NCI-H2029 (cell line): ENCODE results near the gene EFCAB8.
"Not testable (repeated sequence)": the region's sequence is repeated elsewhere in the genome, so short reads cannot be mapped to it uniquely, and the experiment has no call there.

Experiments used
- DNase-seq: peaks from one replicate; lab custom pipeline; 2025; lab: John Stamatoyannopoulos, UW

Gene EFCAB8

DNA sequence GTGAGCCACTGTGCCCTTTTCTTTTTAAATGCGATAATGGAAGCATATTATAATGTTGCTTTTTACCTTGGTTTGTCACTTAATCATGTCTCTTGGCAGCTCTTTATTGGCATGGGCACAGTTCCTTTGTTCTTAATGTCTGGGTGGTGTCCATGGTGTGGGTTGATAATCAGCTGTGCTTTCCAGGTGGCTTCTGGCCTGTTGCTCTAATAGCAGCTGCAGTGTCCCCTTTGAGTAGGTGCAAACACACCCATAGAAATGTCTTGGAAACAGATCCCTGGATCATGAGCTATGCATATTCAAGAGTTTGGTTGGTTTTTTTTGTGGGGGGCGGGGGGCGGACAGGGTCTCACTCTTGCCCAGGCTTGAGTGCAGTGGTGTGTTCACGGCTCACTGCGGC is 29.9 kb downstream of the EFCAB8 start:
- no peak for DNase-seq

DNA sequence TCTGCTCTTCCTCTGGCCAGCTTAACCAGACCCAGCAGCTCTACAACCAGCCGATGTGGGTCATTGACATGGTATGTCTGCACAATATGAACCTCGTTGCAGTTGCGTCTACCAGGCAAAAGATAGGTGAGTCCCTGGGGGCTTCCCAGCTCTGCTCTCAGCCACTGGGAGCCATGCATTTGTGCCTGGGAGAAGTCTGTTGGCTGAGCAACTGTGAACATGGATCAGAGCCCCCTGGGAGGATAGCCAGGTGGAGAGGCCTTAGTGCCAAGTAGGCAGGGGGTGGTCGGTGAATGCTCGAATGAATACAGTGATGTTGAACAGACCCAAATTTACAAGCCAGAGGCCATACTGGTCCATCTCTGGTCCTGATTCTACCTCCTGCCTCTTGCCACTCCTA is 30.6 kb downstream of the EFCAB8 start:
- no peak for DNase-seq

DNA sequence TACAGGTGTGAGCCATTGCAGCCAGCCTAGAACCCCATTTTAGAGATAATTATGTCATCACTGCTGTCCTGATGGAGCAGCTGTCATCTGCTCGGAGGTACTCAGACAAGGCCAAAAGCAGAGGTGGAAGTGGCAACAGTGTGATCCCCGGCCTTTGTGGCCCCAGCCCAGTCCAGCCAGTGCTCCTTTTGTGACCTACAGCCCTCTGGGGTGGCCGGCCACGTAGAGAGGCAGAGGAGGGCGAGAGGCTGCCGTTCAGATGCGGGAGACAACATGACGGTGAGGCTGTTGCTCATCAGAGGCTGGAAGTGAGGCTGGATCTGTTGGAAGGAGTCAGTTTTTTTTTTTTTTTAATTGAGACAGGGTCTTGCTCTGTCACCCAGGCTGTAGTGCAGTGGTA is 32.8 kb downstream of the EFCAB8 start:
- no peak for DNase-seq

DNA sequence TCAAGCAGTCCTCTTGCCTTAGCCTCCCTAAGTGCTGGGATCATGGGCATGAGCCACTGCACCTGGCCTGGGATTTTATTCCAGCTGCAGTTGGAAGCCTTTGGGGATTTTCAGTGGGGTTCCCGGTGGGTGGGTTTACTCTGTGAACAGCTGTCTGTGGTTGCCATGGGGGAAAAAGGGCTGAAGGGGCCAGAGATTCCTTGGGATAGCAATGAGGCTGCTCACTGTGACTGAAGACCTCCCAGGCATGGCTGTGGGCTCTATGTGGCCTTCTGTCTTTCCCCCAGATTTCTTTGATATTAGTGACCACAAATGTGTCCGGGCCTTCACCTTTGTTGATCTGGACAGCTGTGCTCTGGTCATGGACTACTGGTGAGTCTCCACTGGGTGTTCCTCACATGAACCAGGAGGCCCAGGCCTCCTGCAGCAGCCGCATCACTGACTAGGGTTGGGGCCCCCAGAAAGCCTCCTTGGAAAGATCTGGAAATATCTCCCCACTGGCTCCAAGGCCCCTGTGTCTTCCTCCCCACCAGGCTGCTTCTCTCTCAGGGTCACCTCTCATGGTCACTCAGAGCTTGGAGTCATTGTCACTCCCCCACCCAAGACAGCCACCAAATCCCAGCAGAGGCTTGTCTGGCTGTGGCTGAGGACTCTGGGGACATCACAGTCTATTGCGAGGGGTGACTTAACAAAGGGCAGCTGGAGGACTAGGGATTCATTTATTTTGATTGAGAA is 33.4 kb downstream of the EFCAB8 start:
- DNase-seq = no peak

DNA sequence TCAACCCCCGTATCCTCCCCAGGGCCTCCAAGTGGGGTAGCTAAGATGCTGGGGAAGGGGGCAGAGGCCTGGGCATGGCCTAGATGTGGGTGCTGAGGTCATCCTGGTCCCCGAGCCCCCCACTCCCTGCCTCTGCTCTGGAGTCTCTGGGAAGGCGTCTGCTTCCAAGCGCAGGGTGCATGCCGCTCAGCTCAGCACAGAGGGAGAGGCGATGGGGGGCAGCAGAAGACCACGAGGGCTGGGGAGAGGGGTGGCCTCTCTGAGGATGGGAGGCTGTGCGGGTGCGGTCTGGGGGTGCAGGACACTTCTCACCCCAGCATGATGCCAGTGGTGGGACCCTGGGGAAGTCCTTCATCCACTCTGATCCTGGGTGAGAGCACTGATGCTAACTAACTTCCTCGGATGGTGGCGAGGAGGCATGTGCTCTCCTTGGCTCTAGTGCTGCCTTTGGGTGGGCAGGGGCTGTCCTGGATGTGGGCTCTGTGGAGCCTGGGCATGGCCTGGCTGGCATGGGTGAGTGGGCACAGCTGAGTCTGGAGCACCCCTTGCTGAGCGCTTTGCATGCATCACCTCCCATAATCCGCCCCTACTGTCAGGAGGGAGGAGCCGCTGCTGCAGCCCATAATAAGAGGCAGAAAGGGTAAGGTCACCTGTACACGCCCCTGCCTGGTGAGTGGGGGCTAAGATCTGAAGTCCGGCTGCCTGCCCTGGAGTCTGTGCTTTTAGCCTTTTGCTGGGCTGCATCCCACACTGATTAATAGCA is 34.7 kb downstream of the EFCAB8 start:
- DNase-seq = no peak

DNA sequence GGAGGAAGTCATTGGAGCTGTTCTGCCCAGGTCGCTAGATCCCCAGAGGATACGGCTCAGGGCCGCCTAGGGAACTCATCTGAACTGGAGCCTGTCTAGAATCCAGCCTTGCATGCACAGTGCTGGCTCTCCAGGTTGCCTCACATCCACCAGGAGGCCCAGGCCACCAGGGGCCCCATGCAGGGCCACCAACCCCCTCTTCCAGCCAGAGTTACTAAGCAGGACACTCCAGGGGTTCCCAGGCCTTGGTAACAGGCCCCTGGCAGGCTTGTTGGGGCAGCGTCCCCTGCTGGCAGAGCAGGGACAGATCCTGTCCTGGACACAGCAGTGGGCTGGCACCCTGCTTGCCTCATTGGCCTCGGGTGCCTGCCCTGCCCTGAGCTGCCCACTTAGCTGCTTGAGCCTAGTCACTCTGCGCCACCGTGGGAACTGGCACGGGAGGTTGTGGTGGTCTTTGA is 35.3 kb downstream of the EFCAB8 start:
- DNase-seq = no peak

DNA sequence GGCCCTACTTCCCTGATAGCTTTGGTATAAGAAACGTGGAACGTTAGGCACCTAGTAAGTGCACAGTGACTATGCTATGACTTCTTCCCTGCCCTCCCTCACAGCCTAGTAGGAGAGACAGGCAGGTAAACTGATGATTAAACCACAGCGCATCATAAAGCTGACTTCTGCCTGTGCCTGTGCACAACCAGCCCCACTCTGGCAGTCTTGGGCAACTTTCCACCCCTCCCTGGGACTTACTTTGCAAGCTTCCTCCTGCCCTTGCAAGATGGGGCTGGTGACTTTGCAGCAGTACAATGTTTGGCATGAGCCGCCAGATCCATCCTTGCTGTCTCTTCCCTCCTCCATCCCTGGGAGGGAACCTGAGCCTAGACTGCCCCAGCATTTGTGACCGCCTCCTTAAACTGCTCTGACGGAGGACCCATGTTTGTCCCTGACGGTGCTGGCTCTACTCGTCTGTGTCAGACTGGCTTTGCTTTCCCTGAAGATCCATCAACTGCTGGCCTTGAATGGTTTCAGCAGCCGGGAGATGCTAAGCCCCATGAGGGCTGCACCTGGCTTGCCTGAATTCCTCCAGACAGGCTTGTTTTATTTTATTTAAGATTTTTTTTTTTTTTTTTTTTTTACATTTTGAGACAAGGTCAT is 36.1 kb downstream of the EFCAB8 start:
- DNase-seq = no peak

DNA sequence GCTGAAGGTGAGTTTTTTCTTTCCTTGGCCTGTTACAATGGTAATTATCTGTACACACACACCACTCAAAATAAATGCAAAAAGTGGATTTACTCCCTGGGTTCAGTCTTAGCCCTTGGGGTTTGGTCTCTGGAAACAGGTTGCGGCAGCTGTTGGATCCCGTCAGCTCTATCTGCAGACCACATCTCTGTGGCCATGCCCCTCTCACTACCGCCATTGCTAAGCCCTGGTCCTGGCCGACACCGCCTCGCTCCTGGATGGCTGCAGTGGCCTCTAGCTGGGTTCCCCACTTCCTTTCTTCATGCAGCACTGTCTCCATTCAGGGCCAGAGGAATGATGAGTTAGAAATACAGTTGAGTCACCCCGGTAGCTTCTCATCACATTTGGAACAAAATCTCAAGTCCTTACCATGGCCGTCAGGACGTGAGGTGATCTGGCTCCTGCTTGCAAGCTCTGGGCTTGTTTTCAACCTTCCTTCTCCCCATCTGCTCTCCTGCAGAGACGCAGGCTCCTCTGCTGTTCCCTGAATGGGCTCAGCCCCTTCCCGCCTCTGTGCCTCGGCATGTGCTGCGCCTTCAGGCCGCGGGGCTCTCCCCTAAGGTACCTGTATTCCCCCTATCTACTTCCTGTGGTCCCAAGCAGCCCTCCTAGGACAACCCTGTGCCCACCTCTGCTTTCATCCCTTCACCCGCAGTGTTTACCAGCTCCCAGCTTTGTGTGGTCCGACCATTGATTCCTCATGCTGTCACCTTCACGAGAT is 38.0 kb downstream of the EFCAB8 start:
- no peak for DNase-seq

DNA sequence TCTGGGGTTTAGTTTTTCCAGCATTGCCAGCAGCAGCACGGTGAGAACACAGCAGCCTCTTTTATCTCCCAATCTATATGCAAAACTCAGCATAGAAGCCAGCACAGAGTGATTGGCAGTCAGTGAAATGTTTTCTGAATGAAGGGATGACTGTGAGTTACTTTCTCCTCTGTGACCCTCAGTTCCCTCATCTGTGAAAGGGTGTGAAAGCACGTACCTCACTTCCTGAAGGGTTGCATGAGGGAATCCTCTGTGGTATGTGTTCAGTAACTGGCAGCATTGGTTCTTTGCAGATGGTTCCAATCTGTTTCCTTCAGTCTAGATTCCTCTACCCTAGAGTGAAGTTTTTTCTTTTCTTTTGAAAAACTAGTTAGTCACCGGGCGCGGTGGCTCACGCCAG is 40.0 kb downstream of the EFCAB8 start:
- DNase-seq = no peak

DNA sequence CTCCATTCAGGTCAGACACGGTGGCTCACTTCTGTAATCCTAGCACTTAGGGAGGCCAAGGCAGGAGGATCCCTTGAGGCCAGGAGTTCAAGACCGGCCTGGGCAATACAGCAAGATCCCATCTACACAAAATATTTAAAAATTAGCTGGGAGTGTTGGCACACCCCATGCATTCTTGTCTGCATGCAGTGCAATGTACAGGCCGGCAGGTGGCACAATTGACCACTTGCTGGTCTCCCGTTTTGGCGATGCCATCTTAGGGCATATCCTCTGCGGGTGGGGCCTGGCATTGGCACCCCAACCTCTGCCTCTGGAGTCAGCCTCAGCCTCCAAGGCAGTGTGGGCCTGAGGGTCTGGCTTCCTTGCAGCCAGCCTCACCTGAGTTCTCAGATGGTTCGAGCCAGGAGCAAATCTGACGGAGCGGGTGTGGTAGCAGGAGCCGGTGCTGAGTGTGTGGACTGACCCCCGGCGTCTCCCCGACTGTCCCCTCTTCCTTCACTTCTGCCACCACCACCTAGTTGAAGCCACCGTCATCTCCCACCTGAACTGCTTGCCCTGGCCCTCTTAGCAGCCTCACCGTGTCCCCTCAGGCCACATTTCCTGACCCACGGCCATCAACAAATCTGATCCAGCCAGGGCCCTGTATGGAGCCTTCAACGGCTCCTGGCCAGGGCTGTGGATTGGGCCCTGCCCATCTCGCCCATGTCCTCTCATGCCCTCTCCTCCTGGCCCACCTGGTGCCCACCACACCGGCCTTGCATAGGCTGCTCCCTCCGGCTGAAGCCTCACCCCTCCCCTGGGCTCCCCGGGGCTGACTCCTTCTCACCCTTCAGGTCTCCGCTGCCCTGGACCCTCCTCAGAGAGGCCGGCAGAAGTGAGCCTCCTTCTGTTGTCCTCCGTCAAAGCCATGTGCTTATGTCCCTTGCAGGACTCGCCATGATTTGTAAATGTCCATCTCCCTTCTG is 44.0 kb downstream of the EFCAB8 start:
- peak; percentile 29 for DNase-seq

DNA sequence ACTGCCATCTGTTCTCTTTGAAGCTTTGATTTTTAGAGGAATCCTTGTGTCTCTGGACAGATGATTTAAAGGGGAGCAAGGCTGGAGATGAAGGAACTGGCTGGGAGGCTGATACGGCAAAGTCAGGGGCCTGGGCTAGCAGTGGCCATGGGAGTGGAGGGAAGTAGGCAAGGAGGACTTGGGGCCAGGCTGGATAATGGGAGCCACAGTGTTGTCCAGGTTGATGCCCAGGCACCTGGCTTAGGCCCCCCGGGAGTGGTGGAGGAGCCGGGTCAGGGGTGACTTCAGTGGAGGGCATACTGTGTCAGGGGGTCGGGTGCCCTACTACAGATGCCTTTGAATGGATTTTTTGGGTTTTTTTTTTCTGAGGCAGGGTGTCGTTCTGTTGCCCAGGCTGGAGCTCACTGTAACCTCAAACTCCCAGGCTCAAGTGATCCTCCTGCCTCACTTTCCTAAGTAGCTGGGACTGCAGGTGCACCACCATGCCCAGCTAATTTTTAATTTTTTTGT is 45.0 kb downstream of the EFCAB8 start:
- DNase-seq = no peak

DNA sequence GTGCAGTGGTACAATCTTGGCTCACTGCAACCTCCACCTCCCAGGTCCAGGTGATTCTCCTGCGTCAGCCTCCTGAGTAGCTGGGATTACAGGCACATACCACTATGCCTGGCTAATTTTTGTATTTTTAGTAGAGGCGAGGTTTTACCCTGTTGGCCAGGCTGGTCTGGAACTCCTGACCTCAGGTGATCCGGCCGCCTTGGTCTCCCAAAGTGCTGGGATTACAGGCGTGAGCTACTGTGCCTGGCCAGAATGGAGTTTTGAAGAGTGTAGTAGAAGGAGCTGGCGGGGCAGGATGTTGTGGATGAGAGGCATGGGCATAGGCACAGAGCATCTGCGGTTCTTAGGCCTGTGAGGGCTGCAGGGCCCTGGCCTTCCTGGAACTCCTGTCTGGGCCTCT is 46.0 kb downstream of the EFCAB8 start:
- not testable (repeated sequence) for DNase-seq

DNA sequence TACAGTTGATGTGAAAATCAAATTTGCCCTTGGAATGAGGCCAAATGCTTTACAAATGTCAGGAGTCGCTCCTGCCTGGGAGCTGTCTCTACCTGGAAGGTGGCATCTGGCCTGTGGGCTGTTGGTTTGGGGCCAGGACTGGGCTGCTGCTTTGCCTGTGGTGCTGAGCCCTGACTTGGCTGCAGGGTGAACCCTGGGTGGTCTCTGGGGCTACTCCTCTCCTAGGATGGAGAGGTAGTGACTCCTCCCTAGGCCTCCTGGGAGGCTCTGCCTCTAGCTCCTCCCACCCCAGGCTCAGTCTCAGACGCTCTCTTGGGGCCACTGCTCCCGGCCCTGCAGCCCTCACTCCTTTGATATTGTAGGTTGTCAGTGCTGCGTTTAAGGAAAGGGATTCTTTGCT is 47.5 kb downstream of the EFCAB8 start:
- no peak for DNase-seq

DNA sequence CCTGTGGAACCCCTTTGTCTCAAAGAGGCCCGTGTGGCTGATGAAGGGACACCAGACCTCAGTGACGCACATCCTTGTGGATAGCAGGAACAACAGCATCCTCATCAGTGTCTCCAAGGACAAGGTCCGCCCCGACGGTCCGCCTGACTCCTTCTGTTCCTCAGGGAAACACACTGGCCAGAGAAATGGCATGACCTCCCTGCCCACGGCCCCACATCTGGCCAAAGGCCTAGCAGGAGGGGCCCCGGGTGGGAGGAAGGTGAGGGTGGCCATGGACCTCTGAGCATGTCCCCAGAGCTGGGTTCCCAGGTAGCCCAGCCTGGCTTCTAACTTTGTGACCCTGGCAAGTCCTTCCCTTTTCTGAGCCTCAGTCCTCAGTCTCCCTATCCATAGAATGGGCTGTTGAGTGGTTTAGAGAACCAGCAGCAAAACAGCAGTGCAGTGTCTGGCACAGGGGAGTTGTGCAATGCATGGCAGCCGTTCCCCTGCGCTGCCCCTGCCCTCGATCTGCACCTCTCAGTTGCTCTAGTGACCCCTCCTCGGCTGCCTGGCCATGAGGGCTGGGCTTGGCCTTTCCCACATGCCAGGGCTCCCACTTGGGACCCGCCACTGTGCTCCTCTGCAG is 48.3 kb downstream of the EFCAB8 start:
- no peak for DNase-seq

DNA sequence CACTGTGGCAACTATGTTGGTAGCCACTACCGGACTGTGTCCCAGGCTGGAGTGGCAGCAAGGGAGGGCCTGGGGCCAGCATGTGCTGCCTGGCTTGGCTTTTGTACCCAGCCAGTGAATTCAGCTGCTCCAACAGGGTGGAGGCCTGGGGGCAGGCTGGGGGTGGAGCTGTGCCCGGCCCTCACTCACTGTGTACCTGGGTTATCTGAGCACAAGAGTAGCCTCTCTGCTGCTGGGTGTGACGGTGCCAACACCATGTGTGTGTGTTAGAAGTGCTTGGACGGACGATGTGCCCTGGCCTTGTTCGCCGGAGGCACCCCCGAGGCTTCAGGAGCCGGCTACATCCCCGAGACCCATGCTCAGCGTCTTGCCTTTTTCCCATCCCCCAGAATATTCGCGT is 49.2 kb downstream of the EFCAB8 start:
- DNase-seq = no peak

DNA sequence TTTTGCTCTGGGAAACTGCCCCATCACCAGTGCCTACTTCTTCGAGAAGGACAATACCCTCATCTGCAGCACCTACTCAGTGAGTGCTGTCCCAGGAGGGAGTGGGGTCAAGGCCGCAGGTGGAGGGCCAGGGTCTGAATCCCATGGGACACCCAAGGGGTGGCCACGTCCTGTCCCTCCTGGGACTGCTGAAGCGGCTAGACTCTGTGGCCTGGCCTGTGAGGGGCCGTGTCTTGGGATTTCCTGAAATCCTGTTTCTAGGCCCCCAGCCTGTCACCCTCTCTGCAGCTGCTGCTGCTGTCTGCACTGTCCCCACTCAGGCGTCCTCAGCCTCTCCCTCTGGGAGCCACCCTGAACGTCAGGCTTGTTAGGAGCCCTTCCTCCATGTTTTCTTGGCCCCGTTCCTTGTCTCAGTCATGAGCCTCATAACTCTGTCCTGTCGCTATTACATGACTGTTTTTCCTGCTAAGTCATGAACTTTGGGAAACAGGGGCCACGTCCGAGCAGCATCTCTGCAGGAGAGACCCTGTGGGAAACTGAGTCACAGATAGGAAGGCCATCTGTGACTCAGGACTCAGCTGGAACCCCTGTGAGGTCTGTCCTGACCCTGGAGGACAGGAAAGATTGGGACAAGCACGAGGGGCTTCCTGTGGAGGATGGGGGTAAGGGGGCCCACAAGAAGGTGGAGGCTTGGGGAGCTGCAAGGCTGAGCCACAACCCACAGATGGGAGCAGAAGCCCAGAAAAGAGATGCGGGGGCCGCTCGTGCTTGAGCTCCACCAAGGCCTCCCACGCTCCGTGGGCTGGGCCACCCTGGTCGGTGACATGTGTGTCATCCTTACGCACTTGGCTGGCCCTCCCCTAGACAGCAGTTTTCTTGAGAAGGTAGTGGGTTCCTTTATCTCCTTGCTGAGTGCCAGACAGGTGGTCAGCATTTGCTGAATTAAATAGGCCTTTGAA is 49.9 kb downstream of the EFCAB8 start:
- DNase-seq = no peak

DNA sequence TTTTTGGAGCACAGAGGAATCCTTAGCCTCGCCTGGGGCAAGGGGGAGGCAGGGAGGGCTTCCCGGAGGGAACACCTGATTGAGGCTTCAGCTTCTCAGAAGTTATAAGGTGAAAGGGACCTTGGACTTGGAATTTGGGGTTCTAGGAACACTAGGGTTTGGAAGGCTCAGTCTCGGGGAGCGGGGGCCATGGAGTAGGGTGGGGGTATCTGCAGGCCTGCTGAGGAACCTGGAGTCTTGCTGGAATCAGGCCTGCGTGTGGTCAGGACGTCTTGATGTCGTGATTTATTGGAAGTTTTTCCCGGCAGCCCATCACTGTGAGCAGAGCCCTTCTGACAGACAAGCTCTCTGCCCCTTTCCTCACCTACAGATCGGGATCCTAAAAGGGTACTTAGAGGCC is 50.7 kb downstream of the EFCAB8 start:
- DNase-seq = no peak

DNA sequence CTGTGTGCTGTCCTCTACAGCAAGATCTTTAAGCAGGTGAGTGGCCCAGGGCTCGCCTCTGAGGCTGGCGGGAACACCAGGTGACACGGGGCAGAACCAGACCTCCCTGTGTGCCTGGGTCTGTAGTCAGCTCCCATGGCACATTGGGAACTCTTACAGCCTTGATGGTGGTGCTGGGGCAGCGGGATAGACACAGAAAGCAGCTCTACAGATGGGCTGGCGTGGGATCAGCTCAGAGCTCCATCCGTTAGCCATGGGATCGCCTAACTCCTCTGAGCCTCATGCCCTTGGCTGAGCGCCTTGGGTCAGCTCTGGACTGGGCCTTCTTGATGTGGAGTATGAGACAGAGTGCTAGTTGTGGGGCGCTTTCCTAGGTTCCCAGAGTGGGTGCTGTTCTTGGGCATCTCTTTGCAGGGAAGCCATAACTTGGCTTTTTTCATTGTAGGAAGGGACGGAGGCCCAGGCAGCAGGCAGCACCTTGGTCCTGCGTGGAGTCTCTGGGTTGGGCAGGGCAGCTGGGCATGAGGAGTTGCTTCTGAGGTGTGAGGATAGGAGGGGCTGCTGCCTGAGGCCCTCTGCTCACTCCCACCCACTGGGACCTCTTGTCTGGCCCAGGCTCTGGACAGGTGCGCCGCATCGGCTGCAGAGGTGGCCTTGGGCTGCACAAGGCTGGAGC is 51.3 kb downstream of the EFCAB8 start:
- DNase-seq = no peak

DNA sequence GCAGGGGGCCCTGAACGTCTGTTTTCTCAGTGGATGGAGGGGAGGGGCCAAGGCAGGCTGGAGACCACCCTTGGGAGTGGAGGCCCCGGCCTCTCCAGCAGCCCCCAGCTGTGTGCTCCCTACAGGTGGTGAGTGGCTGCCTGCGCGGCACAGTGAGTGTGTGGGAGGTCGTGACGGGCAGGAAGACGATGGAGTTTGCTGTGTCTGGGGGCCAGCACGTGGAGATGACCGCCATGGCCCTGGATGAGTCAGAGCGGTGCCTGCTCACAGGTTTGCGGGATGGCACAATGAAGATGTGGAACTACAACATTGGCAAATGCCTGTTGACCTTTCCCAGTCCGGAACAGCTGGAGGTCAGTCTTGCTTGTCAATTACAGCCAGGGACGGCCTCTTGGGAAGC is 52.6 kb downstream of the EFCAB8 start:
- DNase-seq = no peak
